Skeletal muscle satellite cell (primary cell): ENCODE results near the gene APOL6.
"Not testable (repeated sequence)": the region's sequence is repeated elsewhere in the genome, so short reads cannot be mapped to it uniquely, and the experiment has no call there.

Experiments used
- H3K27me3 ChIP-seq: 2 replicates; pipeline ENCODE4 v1.7.0; 2013; ENCODE audit warnings: low read length; ENCODE audit not compliant: control insufficient read depth, insufficient read depth
- H3K36me3 ChIP-seq: 2 replicates; pipeline ENCODE4 v1.7.0; 2013; ENCODE audit warnings: mild to moderate bottlenecking, control low read depth, low read length; ENCODE audit not compliant: insufficient read depth
- H3K4me1 ChIP-seq: 2 replicates; pipeline ENCODE4 v1.7.0; 2013; ENCODE audit warnings: low read length; ENCODE audit not compliant: control insufficient read depth, insufficient read depth
- H3K4me2 ChIP-seq: 2 replicates; pipeline ENCODE4 v1.7.0; 2013; ENCODE audit warnings: mild to moderate bottlenecking, low read length
- H3K4me3 ChIP-seq: 2 replicates; pipeline ENCODE4 v1.7.0; 2013; ENCODE audit warnings: low read length
- H3K9ac ChIP-seq: 2 replicates; pipeline ENCODE4 v1.7.0; 2013; ENCODE audit warnings: mild to moderate bottlenecking, low read depth, low read length, moderate library complexity
- H3K9me3 ChIP-seq: replicated peaks from 2 replicates; pipeline ENCODE4 v1.7.0; 2013; ENCODE audit warnings: mild to moderate bottlenecking, control low read depth, low read length

Gene APOL6

DNA sequence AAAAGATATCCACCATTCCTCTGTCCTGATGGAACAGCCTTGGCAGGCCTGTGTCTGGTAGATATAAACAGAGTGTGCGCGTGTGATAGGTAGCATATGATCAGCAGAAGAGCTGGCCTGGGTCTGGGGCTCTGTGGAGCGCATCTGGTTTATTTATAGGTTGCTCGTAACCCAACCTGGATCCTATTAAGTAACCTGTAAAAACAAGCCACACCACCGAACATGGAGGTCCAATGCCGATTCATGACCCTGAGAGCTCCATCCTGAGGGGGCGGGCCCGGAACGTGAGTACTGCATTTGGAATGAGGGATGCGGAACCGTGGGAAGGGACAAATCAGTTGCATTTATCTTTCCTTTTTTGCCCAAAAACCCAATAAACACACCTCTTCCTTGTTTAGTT is 37.5 kb downstream of the APOL6 start:
- H3K9ac ChIP-seq: no peak overlapping the region
- H3K27me3 ChIP-seq: no peaks in the 10 kb centered on the region
- no peaks in the 10 kb centered on the region for H3K4me1 ChIP-seq
- no peaks in the 10 kb centered on the region for H3K9me3 ChIP-seq
- no peak overlapping the region for H3K4me2 ChIP-seq
- no peaks in the 10 kb centered on the region for H3K36me3 ChIP-seq
- H3K4me3 ChIP-seq: no peak overlapping the region

- H3K9me3 ChIP-seq: no peaks in the 10 kb centered on the region
Measured at GRCh38 chr22:35686298-35686697, 38.1 kb downstream of the APOL6 start.

GRCh38 chr22:35687461-35687860 is 39.2 kb downstream of the APOL6 start:
- H3K9ac ChIP-seq: no peak overlapping the region
- H3K36me3 ChIP-seq: no peaks in the 10 kb centered on the region
- H3K4me2 ChIP-seq: no peak overlapping the region
- no peak overlapping the region for H3K4me3 ChIP-seq
- no peaks in the 10 kb centered on the region for H3K27me3 ChIP-seq
- H3K9me3 ChIP-seq: no peaks in the 10 kb centered on the region
- no peaks in the 10 kb centered on the region for H3K4me1 ChIP-seq

More at GRCh38 chr22:35686298-35686697, 38.1 kb downstream of the APOL6 start:
- Histone ChIP-seq H3K4me1 (no peaks in the 10 kb centered on the region), H3K9ac (no peak overlapping the region), H3K36me3 (no peaks in the 10 kb centered on the region), H3K4me2 (no peak overlapping the region), H3K4me3 (no peak overlapping the region), H3K27me3 (no peaks in the 10 kb centered on the region)

- no peak overlapping the region for H3K4me2 ChIP-seq
- H3K27me3 ChIP-seq: no peaks in the 10 kb centered on the region
- no peaks in the 10 kb centered on the region for H3K9me3 ChIP-seq
- no peak overlapping the region for H3K9ac ChIP-seq
- H3K4me1 ChIP-seq: no peaks in the 10 kb centered on the region
- H3K36me3 ChIP-seq: no peaks in the 10 kb centered on the region
- no peak overlapping the region for H3K4me3 ChIP-seq
Measured at GRCh38 chr22:35688913-35689675, 40.8 kb downstream of the APOL6 start.

- Histone ChIP-seq H3K27me3 (no peaks in the 10 kb centered on the region), H3K9me3 (no peaks in the 10 kb centered on the region), H3K36me3 (no peaks in the 10 kb centered on the region), H3K4me2 (no peak overlapping the region), H3K4me3 (no peak overlapping the region), H3K9ac (no peak overlapping the region), H3K4me1 (no peaks in the 10 kb centered on the region)
Measured at GRCh38 chr22:35690001-35690400, 41.8 kb downstream of the APOL6 start.

- H3K4me3 ChIP-seq: no peak overlapping the region
- no peaks in the 10 kb centered on the region for H3K4me1 ChIP-seq
- H3K4me2 ChIP-seq: no peak overlapping the region
- H3K27me3 ChIP-seq: no peaks in the 10 kb centered on the region
- no peak overlapping the region for H3K9ac ChIP-seq
- H3K9me3 ChIP-seq: no peaks in the 10 kb centered on the region
- H3K36me3 ChIP-seq: no peaks in the 10 kb centered on the region
Measured at GRCh38 chr22:35695202-35695601, 47.0 kb downstream of the APOL6 start.

DNA sequence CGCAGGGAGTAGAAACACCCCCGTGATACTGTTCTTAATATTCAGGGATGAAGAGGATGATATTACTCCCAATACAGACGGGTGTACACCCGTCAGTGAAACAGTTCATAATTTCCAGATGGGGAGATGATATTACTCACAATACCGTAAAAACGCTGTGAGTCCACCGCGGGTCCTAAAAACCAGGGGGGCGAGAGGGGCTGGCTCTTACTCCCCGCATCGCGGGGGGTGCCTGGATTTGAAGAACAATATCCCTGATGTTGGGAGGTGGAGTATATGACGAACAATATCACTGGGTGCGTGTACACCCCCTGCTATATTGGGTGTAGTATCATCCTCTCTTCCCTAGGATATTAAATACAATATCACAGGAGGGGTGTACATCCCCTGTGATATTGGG is 48.9 kb downstream of the APOL6 start:
- Histone ChIP-seq H3K27me3 (no peaks in the 10 kb centered on the region), H3K9me3 (no peaks in the 10 kb centered on the region), H3K36me3 (no peaks in the 10 kb centered on the region), H3K4me3 (no peak overlapping the region), H3K9ac (no peak overlapping the region), H3K4me1 (no peaks in the 10 kb centered on the region), H3K4me2 (no peak overlapping the region)

- not testable (repeated sequence) for H3K36me3 ChIP-seq, H3K9me3 ChIP-seq, H3K4me2 ChIP-seq, H3K27me3 ChIP-seq, H3K9ac ChIP-seq, H3K4me3 ChIP-seq
- H3K4me1 ChIP-seq: peaks cover 11% of the 10 kb centered on the region
Measured at GRCh38 chr22:35699852-35700251, 51.6 kb downstream of the APOL6 start.

GRCh38 chr22:35703861-35704584 is 55.8 kb downstream of the APOL6 start:
- no peak overlapping the region for H3K4me3 ChIP-seq
- no peaks in the 10 kb centered on the region for H3K36me3 ChIP-seq
- peaks cover 13% of the 10 kb centered on the region for H3K4me1 ChIP-seq
- no peaks in the 10 kb centered on the region for H3K9me3 ChIP-seq
- H3K27me3 ChIP-seq: no peaks in the 10 kb centered on the region
- H3K9ac ChIP-seq: no peak overlapping the region
- no peak overlapping the region for H3K4me2 ChIP-seq

GRCh38 chr22:35705141-35705540 is 56.9 kb downstream of the APOL6 start:
- Histone ChIP-seq H3K27me3 (no peaks in the 10 kb centered on the region), H3K36me3 (no peaks in the 10 kb centered on the region), H3K9ac (no peak overlapping the region), H3K4me1 (peaks cover 13% of the 10 kb centered on the region), H3K4me3 (no peak overlapping the region), H3K9me3 (no peaks in the 10 kb centered on the region), H3K4me2 (peak overlapping the region; percentile 7)

- H3K36me3 ChIP-seq: no peaks in the 10 kb centered on the region
- no peak overlapping the region for H3K4me3 ChIP-seq
- H3K9me3 ChIP-seq: no peaks in the 10 kb centered on the region
- no peak overlapping the region for H3K4me2 ChIP-seq
- no peak overlapping the region for H3K9ac ChIP-seq
- no peaks in the 10 kb centered on the region for H3K27me3 ChIP-seq
- H3K4me1 ChIP-seq: peaks cover 13% of the 10 kb centered on the region
Measured at GRCh38 chr22:35708453-35708852, 60.2 kb downstream of the APOL6 start.

DNA sequence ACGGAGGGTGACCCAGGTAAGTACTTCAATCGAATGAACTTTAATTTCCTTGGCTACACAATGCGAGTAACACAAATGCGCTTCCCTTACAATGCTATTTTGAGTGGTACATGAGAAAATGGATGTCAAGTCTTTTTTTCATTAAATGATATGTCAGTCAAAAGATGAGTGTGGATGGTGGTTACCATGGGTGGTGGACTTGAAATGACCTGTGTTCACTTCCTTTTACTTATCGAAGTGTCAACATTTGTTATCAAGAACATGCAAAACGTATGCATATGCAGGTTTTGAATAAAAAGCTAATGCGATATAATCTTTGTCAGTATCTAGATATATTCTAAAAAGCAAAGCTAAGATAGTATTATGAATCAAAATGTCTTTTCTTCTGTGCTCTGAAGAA is 60.7 kb downstream of the APOL6 start:
- no peaks in the 10 kb centered on the region for H3K27me3 ChIP-seq
- no peaks in the 10 kb centered on the region for H3K36me3 ChIP-seq
- H3K4me3 ChIP-seq: no peak overlapping the region
- peaks cover 9% of the 10 kb centered on the region for H3K4me1 ChIP-seq
- no peak overlapping the region for H3K9ac ChIP-seq
- no peaks in the 10 kb centered on the region for H3K9me3 ChIP-seq
- H3K4me2 ChIP-seq: no peak overlapping the region
